Endodermal cell (in vitro differentiated cells): ENCODE data around the gene STXBP5. TPM values are rescaled to one million over a fixed set of nuclear protein-coding genes. Genes with fewer than 3 reads are reported as not detected.

Experiments used
- DNase-seq: peaks from one replicate; pipeline ENCODE4 v3.0.0-alpha.2; 2017
- H3K27ac ChIP-seq: 2 replicates; pipeline ENCODE4 v1.5.1; 2013; ENCODE audit warnings: mild to moderate bottlenecking, low read depth, low read length, moderate library complexity
- H3K27me3 ChIP-seq: 2 replicates; pipeline ENCODE4 v1.6.1; 2013; ENCODE audit warnings: mild to moderate bottlenecking, low read length, moderate library complexity; ENCODE audit not compliant: insufficient read depth, control insufficient read depth, poor library complexity, severe bottlenecking
- H3K36me3 ChIP-seq: 2 replicates; pipeline ENCODE4 v1.7.0; 2013; ENCODE audit warnings: mild to moderate bottlenecking, low read length, moderate library complexity; ENCODE audit not compliant: control insufficient read depth, insufficient read depth
- H3K4me1 ChIP-seq: one replicate; pipeline ENCODE4 v1.7.0; 2013; ENCODE audit warnings: low read length; ENCODE audit not compliant: control insufficient read depth, insufficient read depth
- H3K4me3 ChIP-seq: 2 replicates; pipeline ENCODE4 v1.5.1; 2013; ENCODE audit warnings: mild to moderate bottlenecking, low read length, moderate library complexity
- H3K9ac ChIP-seq: 2 replicates; pipeline ENCODE4 v1.6.1; 2013; ENCODE audit warnings: mild to moderate bottlenecking, low read length, moderate library complexity; ENCODE audit not compliant: poor library complexity, severe bottlenecking; ENCODE audit errors: extremely low read depth
- H3K9me3 ChIP-seq: 2 replicates; pipeline ENCODE4 v1.6.1; 2013; ENCODE audit warnings: mild to moderate bottlenecking, low read length, moderate library complexity; ENCODE audit not compliant: control insufficient read depth
- H3K27ac Mint-ChIP-seq: 2 replicates; pipeline ENCODE4 v1.8.0; 2020; ENCODE audit warnings: mixed read lengths
- H3K27me3 Mint-ChIP-seq: 2 replicates; pipeline ENCODE4 v1.8.0; 2021; ENCODE audit warnings: mild to moderate bottlenecking, mixed read lengths; ENCODE audit not compliant: insufficient read depth
- H3K36me3 Mint-ChIP-seq: 2 replicates; pipeline ENCODE4 v1.8.0; 2020; ENCODE audit warnings: low read depth, mixed read lengths
- H3K4me1 Mint-ChIP-seq: 2 replicates; pipeline ENCODE4 v1.8.0; 2020; ENCODE audit warnings: mixed read lengths
- H3K4me3 Mint-ChIP-seq: 2 replicates; pipeline ENCODE4 v1.8.0; 2020; ENCODE audit warnings: mild to moderate bottlenecking, moderate library complexity, mixed read lengths
- H3K9me3 Mint-ChIP-seq: 2 replicates; pipeline ENCODE4 v1.8.0; 2020; ENCODE audit warnings: mild to moderate bottlenecking, mixed read lengths
- WGBS, 2 experiments: methylation state at CpG; one replicate each; pipeline versions ENCODE4 v1.1.5 to v1.1.7; 2013; ENCODE audit warnings: missing lambda C conversion rate in 2 of 2, mixed read lengths in 1 of 2; ENCODE audit not compliant: insufficient coverage in 1 of 2, insufficient read length in 1 of 2; 5-methylcytosine and 5-hydroxymethylcytosine counted together
- total RNA-seq, 2 donors: library from RNA; stranded (reverse); fragmentation: NEBNext Ultra II Directional in 1 of 2; extraction: Animal tissue kit (Norgen Biotek cat#: 25700) in 1 of 2; gene quantifications; 2 replicates in 1 of 2; 3 replicates in 1 of 2; pipeline ENCODE4 v1.2.1, GENCODE V29; 2021
- TF ChIP-seq, protein P1 (sequence below): fragments of 200-600 bp; sonication (generic); conservative IDR thresholded peaks from 2 replicates; pipeline ENCODE4 v1.5.0; 2021; ENCODE audit warnings: antibody characterized with exemption, mild to moderate bottlenecking

STXBP5 gene
- total RNA-seq, 2 donors from 2014 or later, result 19.2 to 25.2 TPM

- H3K4me3 ChIP-seq, result no peak overlapping the region
- DNase-seq, result no peak
- Mint-ChIP-seq H3K4me3 (no peak overlapping the region), H3K9me3 (peaks cover 8% of the 10 kb centered on the region), H3K36me3 (peaks cover 23% of the 10 kb centered on the region), H3K27ac (no peak overlapping the region), H3K4me1 (peaks cover 5% of the 10 kb centered on the region), H3K27me3 (no peaks in the 10 kb centered on the region)
- peaks cover 5% of the 10 kb centered on the region for H3K36me3 ChIP-seq
- peaks cover 6% of the 10 kb centered on the region for H3K9me3 ChIP-seq
- H3K4me1 ChIP-seq, result no peaks in the 10 kb centered on the region
- TF ChIP-seq, protein P1, sequence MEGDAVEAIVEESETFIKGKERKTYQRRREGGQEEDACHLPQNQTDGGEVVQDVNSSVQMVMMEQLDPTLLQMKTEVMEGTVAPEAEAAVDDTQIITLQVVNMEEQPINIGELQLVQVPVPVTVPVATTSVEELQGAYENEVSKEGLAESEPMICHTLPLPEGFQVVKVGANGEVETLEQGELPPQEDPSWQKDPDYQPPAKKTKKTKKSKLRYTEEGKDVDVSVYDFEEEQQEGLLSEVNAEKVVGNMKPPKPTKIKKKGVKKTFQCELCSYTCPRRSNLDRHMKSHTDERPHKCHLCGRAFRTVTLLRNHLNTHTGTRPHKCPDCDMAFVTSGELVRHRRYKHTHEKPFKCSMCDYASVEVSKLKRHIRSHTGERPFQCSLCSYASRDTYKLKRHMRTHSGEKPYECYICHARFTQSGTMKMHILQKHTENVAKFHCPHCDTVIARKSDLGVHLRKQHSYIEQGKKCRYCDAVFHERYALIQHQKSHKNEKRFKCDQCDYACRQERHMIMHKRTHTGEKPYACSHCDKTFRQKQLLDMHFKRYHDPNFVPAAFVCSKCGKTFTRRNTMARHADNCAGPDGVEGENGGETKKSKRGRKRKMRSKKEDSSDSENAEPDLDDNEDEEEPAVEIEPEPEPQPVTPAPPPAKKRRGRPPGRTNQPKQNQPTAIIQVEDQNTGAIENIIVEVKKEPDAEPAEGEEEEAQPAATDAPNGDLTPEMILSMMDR, result no peak
- WGBS, 2 experiments, result 93 to 95% methylated on average over 5 of the region's 5 CpGs
- H3K27me3 ChIP-seq, result no peaks in the 10 kb centered on the region
- no peak overlapping the region for H3K27ac ChIP-seq
- no peak overlapping the region for H3K9ac ChIP-seq
These were observed 53.5 kb downstream of the STXBP5 start for GRCh38 chr6:147257760-147258159.

- H3K36me3 Mint-ChIP-seq, result peaks cover 9% of the 10 kb centered on the region
- no peaks in the 10 kb centered on the region for H3K4me1 ChIP-seq
- DNase-seq, result no peak
- no peak overlapping the region for H3K4me3 ChIP-seq
- 92% methylated on average over 2 of the region's 2 CpGs; no CpG with 5 or more reads in 1 of the 2 experiments for WGBS, 2 experiments
- no peak overlapping the region for H3K4me3 Mint-ChIP-seq
- no peaks in the 10 kb centered on the region for H3K9me3 Mint-ChIP-seq
- TF ChIP-seq, protein P1, result no peak
- H3K9ac ChIP-seq, result no peak overlapping the region
- H3K4me1 Mint-ChIP-seq, result peaks cover 5% of the 10 kb centered on the region
- no peak overlapping the region for H3K27ac ChIP-seq
- no peaks in the 10 kb centered on the region for H3K9me3 ChIP-seq
- H3K27me3 ChIP-seq, result no peaks in the 10 kb centered on the region
- H3K36me3 ChIP-seq, result peaks cover 13% of the 10 kb centered on the region
- no peak overlapping the region for H3K27ac Mint-ChIP-seq
- no peaks in the 10 kb centered on the region for H3K27me3 Mint-ChIP-seq
These were observed 55.9 kb downstream of the STXBP5 start for GRCh38 chr6:147260091-147260490.

- Mint-ChIP-seq H3K36me3 (peaks cover 19% of the 10 kb centered on the region), H3K4me1 (peaks cover 12% of the 10 kb centered on the region), H3K9me3 (no peaks in the 10 kb centered on the region), H3K27ac (no peak overlapping the region), H3K4me3 (no peak overlapping the region), H3K27me3 (no peaks in the 10 kb centered on the region)
- Histone ChIP-seq H3K4me3 (no peak overlapping the region), H3K36me3 (peaks cover 27% of the 10 kb centered on the region), H3K27me3 (no peaks in the 10 kb centered on the region), H3K9ac (no peak overlapping the region), H3K27ac (no peak overlapping the region), H3K9me3 (no peaks in the 10 kb centered on the region), H3K4me1 (peaks cover 5% of the 10 kb centered on the region)
- 80 to 88% methylated on average over 1 of the region's 1 CpG for WGBS, 2 experiments
- TF ChIP-seq, protein P1, result no peak
- no peak for DNase-seq
These were observed 58.7 kb downstream of the STXBP5 start for GRCh38 chr6:147262946-147263345.
